HG03342 (cell line): Measurements from ENCODE around the gene MVK.
"Not testable (repeated sequence)": the region's sequence is repeated elsewhere in the genome, so short reads cannot be mapped to it uniquely, and the experiment has no call there.

Experiments used
- ATAC-seq: cut with Tn5 transposase; IDR thresholded peaks from one replicate; pipeline ENCODE4 v1.9.1; 2021; ENCODE audit warnings: mild to moderate bottlenecking, moderate library complexity; ENCODE audit not compliant: unreplicated experiment

MVK gene

DNA sequence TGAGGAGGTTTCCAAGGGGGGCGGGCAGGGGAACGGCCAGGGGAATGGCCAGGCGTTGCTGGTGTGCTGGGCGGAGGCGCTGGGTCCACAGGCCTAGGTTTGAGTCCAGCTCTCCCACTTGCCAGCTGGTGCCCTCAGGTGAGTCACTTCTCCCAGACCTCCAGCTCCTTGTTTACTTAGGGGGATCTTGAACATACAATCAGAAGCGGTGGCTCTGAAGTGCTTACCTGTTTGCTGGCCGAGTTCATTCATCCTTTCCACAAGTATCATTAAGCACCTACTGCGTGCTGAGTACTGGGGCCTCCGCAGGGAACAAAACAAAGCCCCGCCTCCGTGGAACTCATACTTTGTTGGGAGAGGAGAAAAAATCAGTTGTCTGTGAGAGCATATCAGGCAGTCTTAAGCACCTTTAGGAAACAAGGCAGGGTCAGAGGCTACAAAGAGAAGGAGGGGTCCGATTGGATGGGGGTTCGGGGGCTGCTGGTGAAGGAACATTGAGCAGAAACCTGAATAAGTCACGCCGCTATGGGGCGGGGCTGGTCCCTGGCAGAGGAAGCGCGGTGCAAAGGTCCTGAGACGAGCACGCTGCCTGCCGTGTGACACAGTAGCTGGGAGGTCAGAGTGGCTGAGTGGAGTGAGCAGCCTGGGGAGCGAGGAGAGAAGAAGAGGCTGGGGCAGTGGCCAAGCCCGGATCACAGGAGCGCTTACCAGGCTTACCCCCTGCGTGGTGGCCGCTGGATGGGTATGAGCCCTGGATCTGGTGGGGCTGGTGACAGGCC, 15.1 kb downstream of the MVK start:
- no peak for ATAC-seq

- no peak for ATAC-seq
Measured at GRCh38 chr12:109589240-109589590, 15.6 kb downstream of the MVK start.

- no peak for ATAC-seq
Measured at GRCh38 chr12:109589691-109590245, 16.2 kb downstream of the MVK start.

- no peak for ATAC-seq
Measured at GRCh38 chr12:109590566-109590965, 17.0 kb downstream of the MVK start.

DNA sequence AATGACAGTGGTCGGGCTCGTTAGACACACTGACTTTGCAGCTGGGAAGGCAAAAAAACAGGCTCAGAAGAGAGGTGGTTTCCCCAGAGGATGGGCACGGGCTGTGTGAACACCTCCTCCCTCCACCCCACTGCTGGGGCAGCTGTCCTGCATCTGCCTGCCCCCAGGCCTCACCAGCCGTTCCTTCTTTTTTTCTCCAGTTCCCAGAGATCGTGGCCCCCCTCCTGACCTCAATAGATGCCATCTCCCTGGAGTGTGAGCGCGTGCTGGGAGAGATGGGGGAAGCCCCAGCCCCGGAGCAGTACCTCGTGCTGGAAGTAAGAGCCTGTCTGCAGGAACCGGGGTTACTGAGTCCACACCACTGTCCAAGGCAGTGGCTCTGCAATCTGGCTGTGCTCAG, 17.4 kb downstream of the MVK start:
- ATAC-seq: no peak

GRCh38 chr12:109592195-109592904, 18.8 kb downstream of the MVK start:
- no peak for ATAC-seq

DNA sequence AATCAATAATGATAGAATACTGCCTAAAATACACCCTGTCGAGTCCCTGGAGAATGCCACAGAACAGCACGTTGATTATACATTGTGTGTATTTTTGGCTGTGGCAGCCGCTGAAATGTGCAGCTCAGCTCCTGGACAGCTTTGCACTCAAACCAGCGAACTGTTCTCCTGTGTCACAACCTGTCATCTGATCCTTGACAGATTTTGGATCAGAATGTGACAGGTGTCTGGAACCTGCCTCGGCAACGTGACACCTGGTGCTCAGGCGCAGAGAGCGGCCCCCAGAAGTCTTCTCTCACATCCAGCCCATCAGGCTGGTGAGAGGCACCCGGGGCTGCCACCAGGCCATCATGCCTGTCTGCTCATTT, 19.3 kb downstream of the MVK start:
- ATAC-seq: no peak

DNA sequence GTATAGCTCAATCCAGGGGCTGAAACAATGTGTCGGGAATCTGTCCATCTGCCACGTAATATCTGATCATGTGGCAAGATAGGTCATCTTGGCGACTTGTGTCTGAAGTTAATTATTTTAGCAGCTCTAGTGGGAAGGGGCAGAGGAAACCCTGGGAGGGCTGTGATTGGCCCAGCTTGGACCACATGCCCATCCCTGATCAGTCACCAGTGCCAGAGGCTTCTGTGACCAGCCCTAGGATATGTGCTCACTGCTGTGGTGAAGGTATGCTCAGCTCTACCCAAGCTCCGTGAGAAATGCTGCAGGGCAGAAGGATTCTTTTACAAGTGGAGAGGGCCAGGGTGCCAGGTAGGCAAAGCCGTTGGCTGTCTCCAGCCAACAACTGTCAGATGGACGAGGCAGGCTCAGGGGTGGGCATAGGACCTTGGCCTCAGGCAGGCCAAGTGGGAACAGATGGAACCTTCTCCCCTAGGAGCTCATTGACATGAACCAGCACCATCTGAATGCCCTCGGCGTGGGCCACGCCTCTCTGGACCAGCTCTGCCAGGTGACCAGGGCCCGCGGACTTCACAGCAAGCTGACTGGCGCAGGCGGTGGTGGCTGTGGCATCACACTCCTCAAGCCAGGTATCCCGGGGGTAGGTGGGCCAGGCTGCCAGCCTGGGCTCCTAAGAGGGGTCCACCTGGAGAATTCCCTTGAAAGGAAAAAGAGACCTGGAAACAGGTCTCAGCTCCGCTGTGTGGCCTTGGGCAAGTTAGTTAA, 21.1 kb downstream of the MVK start:
- ATAC-seq: no peak

- no peak for ATAC-seq
Measured at GRCh38 chr12:109595321-109595902, 21.8 kb downstream of the MVK start.

GRCh38 chr12:109596418-109597244, 23.0 kb downstream of the MVK start:
- ATAC-seq: no peak

GRCh38 chr12:109597414-109597794, 23.8 kb downstream of the MVK start:
- ATAC-seq: no peak

DNA sequence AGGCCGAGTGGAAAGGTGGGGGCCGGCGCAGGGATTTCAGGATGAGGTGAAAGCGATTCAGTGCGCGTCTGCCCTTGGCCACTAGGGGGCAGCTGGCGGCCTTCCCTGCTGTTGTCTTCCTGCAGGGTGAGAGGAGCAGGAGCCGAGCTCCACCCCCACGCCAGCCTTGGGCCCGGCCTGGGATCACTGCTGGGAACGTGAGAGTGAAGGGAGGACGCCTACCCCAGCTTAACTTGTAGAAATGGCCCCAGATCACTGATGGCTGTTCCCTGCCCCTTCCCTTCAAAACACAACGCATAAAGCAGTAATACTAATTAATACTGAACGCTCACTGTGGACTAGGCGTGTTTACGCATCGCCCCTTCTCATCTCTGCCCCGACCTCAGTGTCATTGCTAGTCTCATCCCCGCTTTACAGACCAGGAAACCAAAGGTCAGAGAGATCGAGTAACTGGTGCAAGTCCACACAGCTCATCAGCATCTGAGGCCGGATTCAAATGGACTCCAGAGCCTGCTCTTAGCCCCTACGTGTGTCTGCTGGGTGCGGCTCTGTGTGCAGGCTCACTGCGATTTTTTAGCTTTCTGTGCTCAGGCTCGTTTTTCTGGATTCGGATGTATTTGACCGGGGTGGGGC, 24.3 kb downstream of the MVK start:
- ATAC-seq: peak; percentile 53

- ATAC-seq: no peak
Measured at GRCh38 chr12:109598428-109598854, 24.8 kb downstream of the MVK start.

- no peak for ATAC-seq
Measured at GRCh38 chr12:109599087-109599486, 25.5 kb downstream of the MVK start.

DNA sequence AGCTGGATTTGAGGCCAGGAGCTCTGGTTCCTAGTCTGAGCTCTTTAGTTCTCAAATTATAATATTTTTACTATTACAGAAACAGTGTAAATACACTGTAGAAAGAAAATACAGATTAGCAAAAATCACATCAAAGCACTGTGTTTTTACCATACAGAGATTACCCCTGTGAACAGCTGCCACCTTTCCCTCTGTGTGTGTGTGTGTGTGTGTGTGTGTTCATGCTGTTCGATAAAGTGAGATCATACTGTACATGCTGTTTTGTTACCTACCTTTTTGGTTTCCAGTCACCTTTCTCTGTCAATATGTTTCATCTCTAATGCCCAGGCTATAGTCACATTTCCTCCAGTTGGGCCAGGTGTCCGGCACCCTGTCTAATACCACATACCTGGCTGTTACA, 26.9 kb downstream of the MVK start:
- ATAC-seq: no peak

GRCh38 chr12:109600995-109601394, 27.4 kb downstream of the MVK start:
- ATAC-seq: no peak

DNA sequence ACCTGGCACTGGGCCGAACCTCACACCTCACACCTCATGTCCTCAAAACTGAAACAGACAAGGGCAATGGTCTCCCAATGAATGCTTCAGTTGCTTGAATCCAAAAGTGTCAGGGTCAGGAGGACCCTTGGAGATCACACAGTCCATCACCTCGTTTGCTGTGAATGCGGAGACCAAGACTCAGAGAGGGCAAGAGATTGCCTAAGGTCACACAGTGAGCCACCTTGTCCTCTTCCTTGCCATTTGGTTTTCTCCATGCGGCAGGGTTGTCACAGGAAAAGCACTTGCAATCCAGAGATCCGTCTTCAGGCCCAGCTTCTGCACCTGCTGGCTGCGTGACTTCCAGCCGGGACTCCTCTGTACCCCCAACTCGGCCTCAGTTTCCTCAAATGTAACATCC, 28.0 kb downstream of the MVK start:
- ATAC-seq: no peak

GRCh38 chr12:109602132-109602531, 28.5 kb downstream of the MVK start:
- ATAC-seq: not testable (repeated sequence)

DNA sequence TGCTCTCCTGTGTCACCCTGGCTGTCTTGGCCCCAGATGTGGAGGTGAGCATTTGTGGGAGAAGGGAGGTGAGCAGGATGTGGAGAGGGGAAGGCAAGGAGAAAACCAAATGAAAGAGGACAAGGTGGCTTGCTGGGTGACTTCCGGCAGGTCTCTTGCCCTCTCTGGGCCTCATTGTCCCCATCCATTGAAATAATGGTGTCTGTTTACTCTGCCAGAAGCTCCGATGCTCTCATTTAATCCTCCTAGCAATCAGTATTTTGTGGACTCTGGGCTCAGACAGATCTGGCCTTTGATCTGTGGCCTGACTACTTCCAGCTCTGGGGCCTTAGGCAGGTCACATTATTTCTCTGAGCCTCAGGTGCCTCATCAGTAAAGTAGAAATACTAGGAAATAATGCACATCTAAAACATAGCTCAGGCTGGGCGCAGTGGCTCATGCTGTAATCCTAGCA, 30.6 kb downstream of the MVK start:
- no peak for ATAC-seq

DNA sequence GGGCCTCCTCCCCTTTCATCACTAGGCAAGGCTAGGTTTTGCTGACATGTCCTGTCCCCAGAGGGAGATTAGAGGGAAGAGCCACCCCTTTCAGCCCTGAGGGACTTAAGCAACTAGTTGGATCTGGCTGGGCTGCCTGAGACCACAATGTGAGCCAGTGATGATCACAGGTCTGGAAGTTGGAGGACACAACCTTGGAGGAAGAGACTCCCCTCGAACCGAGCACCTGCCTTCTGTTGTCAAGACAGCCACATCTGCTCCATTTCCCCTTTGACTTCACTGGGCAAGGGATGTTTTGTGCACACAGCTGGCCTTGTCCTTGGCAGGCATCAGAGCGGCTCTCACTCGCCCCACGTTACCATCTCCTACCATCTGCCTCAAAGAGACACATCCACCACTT, 31.4 kb downstream of the MVK start:
- ATAC-seq: no peak
